OCI-LY1 (cell line): ENCODE results near the gene CLNS1A.

Experiments used
- H2AFZ ChIP-seq: fragments of 200-600 bp; sonication (generic), shearing (Covaris generic); 2 replicates; pipeline ENCODE4 v1.6.0; 2014; ENCODE audit warnings: antibody characterized with exemption, mild to moderate bottlenecking, low read length
- H3F3A ChIP-seq: fragments of 200-600 bp; sonication (generic), shearing (Covaris generic); 2 replicates; pipeline ENCODE4 v1.6.0; 2014; ENCODE audit warnings: mild to moderate bottlenecking, antibody characterized with exemption, low read length, moderate library complexity; ENCODE audit not compliant: insufficient read depth
- H3K27ac ChIP-seq: fragments of 200-600 bp; sonication (generic); 2 replicates; pipeline ENCODE4 v1.5.1; 2014; ENCODE audit warnings: low read length, mixed run types, mild to moderate bottlenecking, low read depth; ENCODE audit not compliant: poor library complexity, severe bottlenecking
- H3K27me3 ChIP-seq: fragments of 200-600 bp; sonication (generic); 2 replicates; pipeline ENCODE4 v1.6.0; 2014; ENCODE audit warnings: antibody characterized with exemption, mild to moderate bottlenecking, low read length, moderate library complexity; ENCODE audit not compliant: insufficient read depth
- H3K36me3 ChIP-seq: fragments of 200-600 bp; sonication (generic); 2 replicates; pipeline ENCODE4 v1.6.1; 2014; ENCODE audit warnings: mild to moderate bottlenecking, antibody characterized with exemption, low read length, moderate library complexity, mixed read lengths; ENCODE audit not compliant: insufficient read depth
- H3K4me1 ChIP-seq: fragments of 200-600 bp; sonication (generic); 2 replicates; pipeline ENCODE4 v1.5.1; 2014; ENCODE audit warnings: mild to moderate bottlenecking, low read length, moderate library complexity; ENCODE audit not compliant: insufficient read depth, severe bottlenecking
- H3K4me2 ChIP-seq: fragments of 200-600 bp; sonication (generic), shearing (Covaris generic); 2 replicates; pipeline ENCODE4 v1.6.1; 2014; ENCODE audit warnings: low read length
- H3K4me3 ChIP-seq: fragments of 200-600 bp; sonication (generic); 2 replicates; pipeline ENCODE4 v1.5.1; 2014; ENCODE audit warnings: low read length, low read depth, mild to moderate bottlenecking, mixed read lengths; ENCODE audit not compliant: poor library complexity, severe bottlenecking
- H3K79me2 ChIP-seq: fragments of 200-600 bp; shearing (Covaris generic); 2 replicates; pipeline ENCODE4 v1.6.1; 2016; ENCODE audit warnings: mixed run types, low read length, mixed read lengths; ENCODE audit not compliant: insufficient read depth
- H3K9ac ChIP-seq: fragments of 200-600 bp; sonication (generic), shearing (Covaris generic); 2 replicates; pipeline ENCODE4 v1.6.1; 2014; ENCODE audit warnings: mild to moderate bottlenecking, low read length, mixed read lengths
- H3K9me2 ChIP-seq: fragments of 200-600 bp; sonication (generic), shearing (Covaris generic); 2 replicates; pipeline ENCODE4 v1.6.1; 2014; ENCODE audit warnings: low read depth, mild to moderate bottlenecking, low read length, mixed read lengths
- H3K9me3 ChIP-seq: fragments of 200-600 bp; shearing (Covaris generic); 2 replicates; pipeline ENCODE4 v1.6.1; 2014; ENCODE audit warnings: low read length, mixed read lengths
- H4K20me1 ChIP-seq: fragments of 200-600 bp; sonication (generic), shearing (Covaris generic); 2 replicates; pipeline ENCODE4 v1.6.0; 2016; ENCODE audit warnings: mild to moderate bottlenecking, low read length; ENCODE audit not compliant: insufficient read depth
- CTCF ChIP-seq: fragments of 200-600 bp; sonication (generic), shearing (Covaris generic); IDR thresholded peaks from 2 replicates; pipeline ENCODE4 v1.5.1; 2017; ENCODE audit warnings: mild to moderate bottlenecking, antibody characterized with exemption, low read length, moderate library complexity, mixed read lengths
- EZH2 ChIP-seq: fragments of 200-600 bp; sonication (generic), shearing (Covaris generic); IDR thresholded peaks from 2 replicates; pipeline ENCODE4 v1.8.0; 2017; ENCODE audit warnings: borderline replicate concordance, mixed run types, mild to moderate bottlenecking, antibody characterized with exemption, low read length, moderate library complexity, mixed read lengths

Gene CLNS1A

GRCh38 chr11:77672264-77672663, 34.7 kb upstream of the CLNS1A start:
- H3K4me1 ChIP-seq: no peaks in the 10 kb centered on the region
- H3K9me3 ChIP-seq: no peaks in the 10 kb centered on the region
- H3K36me3 ChIP-seq: peaks cover 76% of the 10 kb centered on the region
- TF ChIP-seq CTCF: no peak
- TF ChIP-seq EZH2: no peak
- no peak overlapping the region for H2AFZ ChIP-seq
- no peaks in the 10 kb centered on the region for H3K27me3 ChIP-seq
- H3K4me2 ChIP-seq: no peak overlapping the region
- H3F3A ChIP-seq: no peaks in the 10 kb centered on the region
- no peak overlapping the region for H3K27ac ChIP-seq
- no peaks in the 10 kb centered on the region for H3K79me2 ChIP-seq
- H3K9ac ChIP-seq: no peak overlapping the region
- no peak overlapping the region for H3K4me3 ChIP-seq
- no peaks in the 10 kb centered on the region for H4K20me1 ChIP-seq
- H3K9me2 ChIP-seq: no peaks in the 10 kb centered on the region

- H3K4me3 ChIP-seq: no peak overlapping the region
- H3K36me3 ChIP-seq: peaks cover 69% of the 10 kb centered on the region
- no peaks in the 10 kb centered on the region for H3K79me2 ChIP-seq
- H3K9ac ChIP-seq: no peak overlapping the region
- no peak for TF ChIP-seq CTCF
- TF ChIP-seq EZH2: no peak
- H2AFZ ChIP-seq: no peak overlapping the region
- H3K9me2 ChIP-seq: no peaks in the 10 kb centered on the region
- H3K4me1 ChIP-seq: no peaks in the 10 kb centered on the region
- H3F3A ChIP-seq: 0 out of 2 replicates have a peak, but pooled peaks cover 4% of the 10 kb centered on the region
- H3K4me2 ChIP-seq: no peak overlapping the region
- no peaks in the 10 kb centered on the region for H4K20me1 ChIP-seq
- H3K27me3 ChIP-seq: no peaks in the 10 kb centered on the region
- no peaks in the 10 kb centered on the region for H3K9me3 ChIP-seq
- H3K27ac ChIP-seq: no peak overlapping the region
These were observed 32.4 kb upstream of the CLNS1A start for GRCh38 chr11:77669848-77670511.

- no peak overlapping the region for H2AFZ ChIP-seq
- H3K27ac ChIP-seq: no peak overlapping the region
- no peaks in the 10 kb centered on the region for H3K9me2 ChIP-seq
- H3K9ac ChIP-seq: no peak overlapping the region
- H3F3A ChIP-seq: 0 out of 2 replicates have a peak, but pooled peaks cover 4% of the 10 kb centered on the region
- no peaks in the 10 kb centered on the region for H3K27me3 ChIP-seq
- H3K36me3 ChIP-seq: peaks cover 65% of the 10 kb centered on the region
- TF ChIP-seq EZH2 (no peak), CTCF (no peak)
- H4K20me1 ChIP-seq: no peaks in the 10 kb centered on the region
- H3K4me3 ChIP-seq: no peak overlapping the region
- H3K9me3 ChIP-seq: no peaks in the 10 kb centered on the region
- H3K79me2 ChIP-seq: no peaks in the 10 kb centered on the region
- no peak overlapping the region for H3K4me2 ChIP-seq
- no peaks in the 10 kb centered on the region for H3K4me1 ChIP-seq
These were observed 31.2 kb upstream of the CLNS1A start for GRCh38 chr11:77668760-77669159.
